ENCODE data around the gene NRG3.

NRG3 gene

DNA sequence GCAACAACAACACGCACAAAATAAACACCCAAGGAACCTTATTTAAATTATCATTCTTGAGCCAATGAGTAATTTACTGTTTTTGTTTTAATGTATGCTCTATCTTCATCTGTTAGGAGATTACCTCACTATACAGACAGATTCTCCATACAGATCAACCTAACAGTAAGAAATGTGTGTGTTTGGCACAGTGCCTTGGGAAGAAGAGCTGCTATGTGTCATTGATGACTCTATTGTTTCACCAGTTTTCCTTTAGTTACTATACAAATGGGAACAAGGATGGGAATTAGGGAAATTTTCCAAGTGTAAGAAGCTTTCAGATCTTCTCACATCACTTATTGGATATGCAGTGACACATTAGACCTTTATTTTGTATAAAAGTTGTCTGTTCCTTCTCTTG, 640.3 kb downstream of the NRG3 start:
- no peak for DNase-seq

DNA sequence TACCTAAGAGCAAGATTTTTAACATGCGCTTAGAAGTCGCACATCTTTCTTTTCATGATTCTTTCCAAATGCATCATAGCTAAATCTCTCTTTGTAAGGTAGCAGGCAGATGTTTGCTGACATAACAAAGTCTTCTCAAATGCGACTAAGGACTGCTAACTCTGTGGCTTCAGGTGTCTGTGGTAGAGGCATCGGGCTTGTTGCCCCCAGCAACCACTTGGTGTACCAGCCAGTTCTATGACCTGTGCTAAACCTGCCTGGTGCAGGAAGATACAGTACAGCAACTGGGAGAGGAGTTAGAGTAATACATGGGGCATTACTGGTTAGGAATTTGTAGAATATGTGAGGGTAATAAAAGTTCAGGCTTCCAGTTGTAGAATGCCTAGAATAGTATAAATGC, 654.1 kb downstream of the NRG3 start:
- DNase-seq: no peak

DNA sequence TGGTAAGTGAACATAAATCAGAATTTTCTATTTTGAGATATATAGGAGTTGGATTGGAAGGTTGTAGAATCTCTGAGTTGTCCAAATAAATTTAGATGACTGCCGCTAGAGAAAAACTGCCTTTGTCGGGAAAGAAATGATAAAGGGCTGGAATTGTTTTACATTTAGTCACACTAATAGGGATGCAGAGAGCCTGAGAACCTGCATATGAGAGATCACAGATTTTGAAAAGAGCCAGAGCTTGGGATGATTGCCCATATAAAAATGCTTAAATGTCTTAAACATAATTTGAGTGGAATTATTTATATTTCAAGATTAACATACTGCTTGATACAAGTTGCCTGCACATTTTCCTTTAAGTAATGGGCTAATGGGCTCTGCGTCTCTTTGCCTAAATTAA, 660.5 kb downstream of the NRG3 start:
- DNase-seq: no peak

GRCh38 chr10:82536668-82537067, 661.7 kb downstream of the NRG3 start:
- DNase-seq: no peak

GRCh38 chr10:82538272-82538671, 663.3 kb downstream of the NRG3 start:
- DNase-seq: no peak

GRCh38 chr10:82543631-82544030, 668.6 kb downstream of the NRG3 start:
- no peak for DNase-seq

GRCh38 chr10:82544377-82544776, 669.4 kb downstream of the NRG3 start:
- DNase-seq: no peak

DNA sequence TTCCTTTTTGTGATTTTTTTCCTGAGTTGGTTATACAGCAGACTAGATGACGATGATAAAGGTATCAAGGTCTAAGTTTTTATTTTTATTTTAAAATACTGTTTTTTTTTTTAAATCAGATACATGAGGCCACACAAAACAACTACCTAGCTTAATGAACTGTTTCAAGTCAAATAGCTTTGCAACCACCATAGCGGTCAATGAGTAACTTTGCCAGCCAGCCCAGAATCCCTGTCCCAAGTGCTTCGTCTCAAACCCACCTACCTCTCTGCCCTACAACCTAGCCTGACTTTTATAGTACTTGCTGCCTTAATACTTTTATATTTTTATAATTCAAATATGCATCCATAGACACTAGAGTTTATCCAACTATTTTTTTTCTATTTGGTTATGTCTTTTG, 676.5 kb downstream of the NRG3 start:
- no peak for DNase-seq

GRCh38 chr10:82552267-82552666, 677.3 kb downstream of the NRG3 start:
- DNase-seq: no peak

DNA sequence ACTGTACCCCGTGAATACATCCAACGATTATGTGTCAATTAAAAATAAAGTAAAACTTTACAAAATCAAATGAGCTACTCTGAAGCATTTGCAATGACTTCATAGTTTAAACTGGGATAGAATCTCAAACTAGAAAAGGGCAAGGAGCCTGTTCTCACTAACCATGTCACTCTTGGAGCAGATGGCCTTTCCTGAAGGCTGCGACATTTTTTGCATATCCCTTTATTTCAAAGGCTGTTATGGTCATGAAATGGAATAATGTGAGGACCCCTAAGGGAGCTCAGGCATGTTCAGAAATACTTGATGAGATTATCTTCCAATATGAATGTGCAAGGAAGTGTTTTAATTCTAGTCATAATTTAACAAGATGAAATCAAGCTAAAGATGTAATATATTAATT, 679.4 kb downstream of the NRG3 start:
- no peak for DNase-seq

- DNase-seq: no peak
Measured at GRCh38 chr10:82558014-82558607, 683.1 kb downstream of the NRG3 start.

DNA sequence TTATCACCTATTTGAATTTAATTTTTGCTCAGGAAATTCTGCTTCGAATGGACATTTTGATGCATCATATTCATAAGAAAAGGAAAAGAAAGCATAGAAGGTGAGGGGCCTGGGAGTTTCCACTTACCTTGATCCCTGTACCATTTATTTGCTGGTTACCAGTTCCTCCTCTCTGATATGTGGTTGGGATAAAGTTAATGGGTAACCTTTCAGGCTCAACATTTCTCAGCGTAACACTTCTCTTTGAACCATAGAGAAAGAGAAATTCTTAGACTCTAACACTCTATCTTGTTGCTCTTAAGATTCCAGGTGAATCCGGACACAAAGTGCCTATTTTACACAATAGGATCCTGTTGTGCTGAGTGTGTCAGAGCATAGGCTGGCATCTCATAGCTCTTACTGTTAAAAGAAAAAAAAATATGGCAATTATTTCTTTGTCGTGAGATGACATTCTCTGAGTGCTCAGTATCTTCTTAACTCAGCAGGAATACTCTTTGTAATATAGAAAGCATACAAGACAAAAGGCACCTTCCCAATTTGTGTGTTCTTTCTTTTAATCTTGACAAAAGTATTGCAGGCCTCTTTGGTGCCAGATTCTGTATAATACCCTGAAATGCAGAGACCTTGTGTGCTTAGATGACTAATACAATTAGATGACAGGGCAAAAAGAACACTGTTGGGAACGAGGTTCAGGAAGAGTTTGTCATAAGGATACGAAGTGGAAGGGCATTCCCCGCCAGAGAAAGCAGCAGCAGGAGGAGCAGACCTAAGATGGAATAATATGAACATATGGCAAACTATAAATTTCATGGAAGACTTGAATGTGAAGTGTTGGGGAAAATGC, 689.6 kb downstream of the NRG3 start:
- no peak for DNase-seq

GRCh38 chr10:82565197-82565575, 690.2 kb downstream of the NRG3 start:
- DNase-seq: no peak

GRCh38 chr10:82572744-82573143, 697.8 kb downstream of the NRG3 start:
- no peak for DNase-seq

DNA sequence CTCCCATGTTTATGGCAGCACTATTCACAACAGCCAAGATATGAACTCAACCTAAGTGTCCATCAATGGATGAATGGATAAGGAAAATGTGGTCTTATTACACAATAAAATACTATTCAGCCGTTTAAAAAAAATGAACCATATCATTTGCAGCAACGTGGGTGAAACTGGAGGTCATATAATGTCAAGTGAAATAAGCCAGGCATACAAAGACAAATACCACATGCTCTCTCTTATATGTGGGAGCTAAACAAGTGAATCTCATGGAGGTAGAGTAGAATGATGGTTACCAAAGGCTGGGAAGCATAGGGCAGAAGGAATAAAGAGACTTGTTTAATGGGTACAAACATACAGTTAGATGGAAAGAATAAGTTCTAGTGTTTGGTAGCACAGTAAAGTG, 699.1 kb downstream of the NRG3 start:
- no peak for DNase-seq

- no peak for DNase-seq
Measured at GRCh38 chr10:82575318-82575717, 700.3 kb downstream of the NRG3 start.

- DNase-seq: no peak
Measured at GRCh38 chr10:82576093-82576492, 701.1 kb downstream of the NRG3 start.

- no peak for DNase-seq
Measured at GRCh38 chr10:82581940-82582339, 706.9 kb downstream of the NRG3 start.

DNA sequence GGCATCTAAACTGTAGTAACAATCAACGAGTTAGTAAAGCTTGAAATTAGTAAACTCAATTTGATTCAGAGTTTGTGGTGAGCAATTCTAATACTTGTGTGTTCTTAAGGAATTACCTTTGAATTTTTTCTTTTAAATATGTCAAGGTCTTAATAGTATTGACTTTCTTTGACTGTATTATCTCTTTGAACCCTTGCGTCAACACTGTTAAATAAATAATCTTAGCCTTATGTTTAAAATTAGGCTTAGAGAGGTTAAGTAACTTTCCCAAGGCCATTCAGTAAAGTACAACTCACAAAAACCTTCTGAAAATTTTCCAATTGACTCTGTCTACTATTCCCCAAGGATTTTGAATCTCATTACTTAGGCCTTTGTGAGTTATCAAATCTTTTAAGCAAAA, 716.4 kb downstream of the NRG3 start:
- no peak for DNase-seq

- DNase-seq: no peak
Measured at GRCh38 chr10:82597840-82598239, 722.8 kb downstream of the NRG3 start.

DNA sequence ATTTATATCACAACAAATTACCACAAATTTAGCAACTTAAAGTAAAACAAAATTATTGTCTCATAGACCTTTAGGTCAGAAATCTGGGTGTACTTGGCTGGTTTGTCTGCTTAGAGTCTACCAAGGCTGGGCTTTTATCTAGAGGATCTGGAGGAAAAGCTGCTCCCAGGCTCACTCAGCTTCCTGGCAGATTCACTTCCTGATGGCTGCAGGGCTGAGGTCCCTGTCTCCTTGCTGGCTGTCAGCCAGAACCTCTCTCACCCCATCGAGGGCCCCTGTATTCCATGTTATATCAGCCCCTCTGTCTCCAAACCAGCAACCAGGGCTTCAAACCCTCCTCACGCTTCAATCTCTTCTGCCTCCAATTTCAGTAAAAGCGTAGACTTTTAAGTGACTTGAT, 734.9 kb downstream of the NRG3 start:
- DNase-seq: no peak

- DNase-seq: no peak
Measured at GRCh38 chr10:82618007-82618406, 743.0 kb downstream of the NRG3 start.

GRCh38 chr10:82621680-82622079, 746.7 kb downstream of the NRG3 start:
- no peak for DNase-seq

- no peak for DNase-seq
Measured at GRCh38 chr10:82622479-82622878, 747.5 kb downstream of the NRG3 start.
